Measurements from ENCODE around the gene COA1.

GRCh38 chr7:43766564-43766963, 37.2 kb upstream of the COA1 start:
- TF ChIP-seq CTCF (optimal IDR thresholded peaks at IDR 0.05 in 1 of 3, IDR thresholded peaks at IDR 0.05 in 1 of 3, conservative IDR thresholded peaks at IDR 0.05 in 1 of 3; ENCODE audit: extremely low read depth in 1 of 3, insufficient read depth in 2 of 3, low read length in 3 of 3), result no peak
- TF ChIP-seq EZH2 (IDR thresholded peaks at IDR 0.05; ENCODE audit: low read length), result no peak
